Measurements from ENCODE around the gene ADRA2B.
"Not testable (repeated sequence)": the region's sequence is repeated elsewhere in the genome, so short reads cannot be mapped to it uniquely, and the experiment has no call there.

The ADRA2B gene

DNA sequence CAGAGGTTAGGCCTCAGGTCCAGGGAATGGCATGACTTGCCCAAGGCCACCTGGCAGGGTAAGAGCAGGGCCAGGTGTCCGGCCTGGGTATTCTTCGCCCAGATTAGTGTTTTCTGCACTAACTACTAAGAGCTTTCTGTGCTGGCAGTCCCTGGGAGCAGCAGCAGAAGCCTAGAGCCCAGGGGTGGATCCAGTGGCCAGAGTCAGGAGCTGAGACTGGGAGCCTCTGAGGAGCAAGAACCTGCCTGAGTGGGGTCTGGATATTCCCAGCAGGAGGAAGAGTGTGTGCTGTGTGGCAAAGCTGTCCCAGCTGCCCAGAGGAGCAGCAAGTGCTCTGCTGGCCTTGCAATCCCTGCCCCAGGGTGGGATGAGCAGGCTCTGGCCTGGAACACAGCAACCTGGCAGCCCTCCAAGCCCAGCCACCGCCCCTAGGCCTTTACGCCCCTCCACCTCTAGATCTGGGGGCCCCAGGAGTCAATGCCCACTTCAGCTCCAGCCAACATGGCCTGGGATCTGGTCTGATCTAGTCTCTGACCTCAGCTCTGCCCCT is 50.9 kb downstream of the ADRA2B start:
- TF ChIP-seq YY1 (IDR thresholded peaks at IDR 0.05; ENCODE audit: insufficient read depth, insufficient read length) (no peak), SUZ12 (IDR thresholded peaks at IDR 0.05; ENCODE audit: extremely low read depth, insufficient read depth, insufficient read length) (no peak), ZNF274 (IDR thresholded peaks at IDR 0.05; ENCODE audit: low read depth, low read length) (no peak)
- Histone ChIP-seq H3K27me3 (ENCODE audit: insufficient read depth, insufficient read length) (no peaks in the 10 kb centered on the region), H3K4me1 (ENCODE audit: insufficient read depth, insufficient read length) (peaks cover 5% of the 10 kb centered on the region), H3K9ac (ENCODE audit: insufficient read length, low read depth) (no peak overlapping the region), H3K9me3 (ENCODE audit: insufficient read depth, low read length) (no peaks in the 10 kb centered on the region), H3K36me3 (ENCODE audit: insufficient read depth, insufficient read length, low read length) (no peaks in the 10 kb centered on the region), H3K4me3 (ENCODE audit: insufficient read length, low read depth) (no peak overlapping the region)
- no peak for DNase-seq (ENCODE audit: low read depth, low spot score)

DNA sequence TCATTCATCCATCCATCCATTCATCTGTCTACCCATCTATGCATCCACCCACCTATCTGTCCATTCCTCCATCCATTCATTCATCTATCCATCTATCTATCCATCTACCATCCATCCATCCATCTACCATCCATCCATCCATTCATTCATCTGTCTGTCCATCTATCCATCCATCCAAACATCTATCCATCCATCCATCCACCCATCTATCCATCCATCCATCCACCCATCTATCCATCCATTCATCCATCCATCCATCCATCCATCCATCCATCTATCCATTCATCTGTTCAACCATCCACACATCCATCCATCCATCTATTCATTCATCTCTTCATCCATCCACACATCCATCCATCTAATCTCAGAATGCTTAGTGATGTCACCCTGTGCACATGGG is 51.6 kb downstream of the ADRA2B start:
- H3K9ac ChIP-seq (ENCODE audit: insufficient read length, low read depth); H3K9me3 ChIP-seq (ENCODE audit: insufficient read depth, low read length); H3K36me3 ChIP-seq (ENCODE audit: insufficient read depth, insufficient read length, low read length); H3K4me3 ChIP-seq (ENCODE audit: insufficient read length, low read depth); H3K4me1 ChIP-seq (ENCODE audit: insufficient read depth, insufficient read length); DNase-seq (ENCODE audit: low read depth, low spot score); H3K27me3 ChIP-seq (ENCODE audit: insufficient read depth, insufficient read length): not testable (repeated sequence)

DNA sequence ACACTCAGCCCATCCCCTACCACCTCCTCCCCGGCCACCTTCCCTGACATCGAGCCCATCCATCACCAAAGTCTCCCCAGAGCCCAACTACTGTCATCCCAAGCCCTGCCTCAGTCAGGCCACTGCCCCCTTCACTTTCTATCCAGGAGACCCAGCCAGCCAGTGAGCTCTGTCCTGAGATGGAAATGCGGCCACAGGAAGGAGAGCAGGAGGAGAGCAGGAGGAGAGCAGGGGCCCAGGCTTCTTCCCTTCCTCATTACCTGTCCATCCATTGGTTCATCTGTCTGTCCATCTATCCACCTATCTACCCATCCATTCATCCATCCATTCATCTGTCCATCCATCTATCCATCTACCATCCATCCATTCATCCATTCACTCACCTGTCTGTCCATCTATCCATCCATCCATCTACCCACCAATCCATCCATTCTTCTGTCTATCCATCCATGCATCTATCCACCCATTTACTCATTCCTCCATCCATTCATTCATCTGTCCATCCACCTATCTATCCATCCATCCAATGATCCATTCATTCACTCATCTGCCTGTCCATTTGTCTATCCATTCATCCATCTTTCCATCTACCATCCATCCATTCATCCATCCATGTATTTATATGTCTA is 52.2 kb downstream of the ADRA2B start:
- H3K4me1 ChIP-seq (ENCODE audit: insufficient read depth, insufficient read length) = not testable (repeated sequence)

GRCh38 chr2:96063116-96063899 is 53.1 kb downstream of the ADRA2B start:
- H3K27me3 ChIP-seq (ENCODE audit: insufficient read depth, insufficient read length); H3K4me1 ChIP-seq (ENCODE audit: insufficient read depth, insufficient read length); H3K9ac ChIP-seq (ENCODE audit: insufficient read length, low read depth); H3K36me3 ChIP-seq (ENCODE audit: insufficient read depth, insufficient read length, low read length); H3K4me3 ChIP-seq (ENCODE audit: insufficient read length, low read depth); DNase-seq (ENCODE audit: low read depth, low spot score); H3K9me3 ChIP-seq (ENCODE audit: insufficient read depth, low read length): not testable (repeated sequence)

More for the DNA sequence above, 52.2 kb downstream of the ADRA2B start:
- not testable (repeated sequence) for H3K36me3 ChIP-seq (ENCODE audit: insufficient read depth, insufficient read length, low read length); DNase-seq (ENCODE audit: low read depth, low spot score); H3K9me3 ChIP-seq (ENCODE audit: insufficient read depth, low read length); H3K4me3 ChIP-seq (ENCODE audit: insufficient read length, low read depth); H3K9ac ChIP-seq (ENCODE audit: insufficient read length, low read depth); H3K27me3 ChIP-seq (ENCODE audit: insufficient read depth, insufficient read length)

Measured in NT2/D1 (cell line).